Testis (tissue), 2 donors: ENCODE data around the gene MACROH2A1.

Source experiments
- CTCF ChIP-seq, 3 experiments: fragments of 450-650 bp in 2 of 3; fragments of 200-600 bp in 1 of 3; sonication (generic) in 1 of 3; IDR thresholded peaks; one replicate each; pipeline ENCODE4 v1.5.1; 2016 to 2019; ENCODE audit warnings: antibody characterized with exemption in 3 of 3, mild to moderate bottlenecking in 2 of 3, moderate library complexity in 1 of 3
- POLR2A ChIP-seq: fragments of 450-650 bp; IDR thresholded peaks from one replicate; pipeline ENCODE4 v1.6.1; 2017; ENCODE audit warnings: antibody characterized with exemption, mild to moderate bottlenecking, moderate library complexity

- no peak for TF ChIP-seq POLR2A
- no peak for TF ChIP-seq CTCF (IDR thresholded peaks at IDR 0.05)
Measured at GRCh38 chr5:135360278-135361274, 38.5 kb downstream of the MACROH2A1 start.
